Measurements from ENCODE around the gene QDPR.

DNA sequence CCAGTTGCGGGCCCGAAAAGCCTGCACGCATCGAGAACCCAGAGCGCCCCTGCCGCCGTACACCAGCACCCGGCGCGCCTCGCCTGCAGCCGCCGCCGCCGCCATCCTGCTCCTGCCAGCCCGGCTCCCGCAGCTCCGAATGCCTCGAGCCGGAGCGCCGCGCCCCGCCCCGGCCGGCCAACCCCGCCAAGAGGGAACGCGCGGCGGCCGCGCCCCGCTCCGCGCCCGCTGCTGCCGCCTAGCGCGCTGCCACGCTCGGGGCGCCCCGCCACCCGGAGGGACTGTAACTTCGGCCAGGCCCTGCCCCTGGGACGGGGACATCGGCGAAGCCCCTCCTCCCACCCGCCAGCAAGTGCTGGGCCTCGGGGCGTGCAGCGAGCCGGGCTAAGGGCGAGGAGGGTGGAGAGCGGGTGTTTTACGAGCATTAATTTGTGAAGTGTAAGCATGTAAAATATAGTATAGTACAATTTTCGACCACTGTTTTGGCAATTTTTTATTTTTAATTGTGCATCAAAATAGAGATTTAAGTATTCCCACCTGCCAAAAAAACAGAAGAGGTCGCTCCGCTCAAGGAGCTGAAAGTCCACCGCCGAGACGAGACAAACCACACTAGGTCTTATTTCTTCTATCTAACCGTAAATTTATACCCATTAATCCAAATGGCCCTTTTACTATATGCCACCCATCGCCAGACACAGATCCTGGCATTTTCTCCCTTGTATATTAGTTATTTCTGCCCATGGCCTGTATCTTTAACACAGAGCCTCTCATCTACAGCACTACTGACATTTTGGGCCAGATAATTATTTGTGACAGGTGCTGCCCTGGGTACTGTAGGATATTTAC is at the start of gene QDPR:
- TF ChIP-seq POLR2A (IDR thresholded peaks at IDR 0.05) = no peak
- TF ChIP-seq, protein P1, sequence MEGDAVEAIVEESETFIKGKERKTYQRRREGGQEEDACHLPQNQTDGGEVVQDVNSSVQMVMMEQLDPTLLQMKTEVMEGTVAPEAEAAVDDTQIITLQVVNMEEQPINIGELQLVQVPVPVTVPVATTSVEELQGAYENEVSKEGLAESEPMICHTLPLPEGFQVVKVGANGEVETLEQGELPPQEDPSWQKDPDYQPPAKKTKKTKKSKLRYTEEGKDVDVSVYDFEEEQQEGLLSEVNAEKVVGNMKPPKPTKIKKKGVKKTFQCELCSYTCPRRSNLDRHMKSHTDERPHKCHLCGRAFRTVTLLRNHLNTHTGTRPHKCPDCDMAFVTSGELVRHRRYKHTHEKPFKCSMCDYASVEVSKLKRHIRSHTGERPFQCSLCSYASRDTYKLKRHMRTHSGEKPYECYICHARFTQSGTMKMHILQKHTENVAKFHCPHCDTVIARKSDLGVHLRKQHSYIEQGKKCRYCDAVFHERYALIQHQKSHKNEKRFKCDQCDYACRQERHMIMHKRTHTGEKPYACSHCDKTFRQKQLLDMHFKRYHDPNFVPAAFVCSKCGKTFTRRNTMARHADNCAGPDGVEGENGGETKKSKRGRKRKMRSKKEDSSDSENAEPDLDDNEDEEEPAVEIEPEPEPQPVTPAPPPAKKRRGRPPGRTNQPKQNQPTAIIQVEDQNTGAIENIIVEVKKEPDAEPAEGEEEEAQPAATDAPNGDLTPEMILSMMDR (IDR thresholded peaks at IDR 0.05) = no peak
- no peak for TF ChIP-seq POLR2AphosphoS5 (IDR thresholded peaks at IDR 0.05; ENCODE audit: insufficient read depth in 1 of 2, low read depth in 1 of 2)
